HG03432 (cell line): Measurements from ENCODE around the gene AGA.

Source experiments
- ATAC-seq: cut with Tn5 transposase; IDR thresholded peaks from one replicate; pipeline ENCODE4 v1.9.1; 2021; ENCODE audit warnings: mild to moderate bottlenecking, moderate library complexity; ENCODE audit not compliant: unreplicated experiment

The AGA gene

DNA sequence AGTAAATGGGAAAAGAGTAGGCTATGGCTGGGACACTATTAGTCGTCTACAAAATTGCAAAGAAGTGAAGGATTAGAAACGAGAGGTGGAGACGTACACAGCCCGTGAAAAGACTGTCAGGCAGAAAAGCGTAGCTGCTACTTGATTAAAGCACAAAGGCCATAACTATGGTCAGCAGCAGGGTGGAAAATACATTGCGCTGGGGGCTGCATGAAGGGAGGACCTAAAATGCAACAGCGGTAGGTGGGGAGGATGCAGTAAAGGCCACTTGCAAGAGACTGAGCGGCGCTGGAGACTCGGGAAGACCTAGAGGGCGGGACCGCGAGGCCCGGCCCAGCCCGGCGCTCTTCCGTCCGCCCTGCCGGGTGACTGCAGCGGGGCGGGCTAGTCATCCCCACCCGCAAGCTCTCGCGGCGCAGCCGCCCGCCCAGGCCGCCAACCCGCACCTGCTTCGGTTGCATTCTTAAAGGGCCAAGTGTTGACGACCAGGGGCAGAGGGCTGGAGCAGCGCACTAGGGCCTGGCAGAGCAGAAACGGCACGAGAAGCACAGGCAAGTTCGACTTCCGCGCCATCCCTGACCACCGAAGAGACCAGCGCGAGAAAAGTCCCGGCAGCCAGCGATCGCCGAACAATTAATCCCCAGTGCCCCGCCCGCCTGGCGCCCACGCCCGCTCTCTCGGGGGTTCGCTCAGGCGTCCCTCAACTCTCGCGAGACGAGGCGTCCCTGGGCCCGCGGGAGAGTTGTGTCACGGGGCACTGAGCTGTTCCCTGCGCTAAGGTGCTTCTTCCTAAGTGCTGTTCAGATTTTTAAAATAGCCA lies at the start of gene AGA:
TSS of gene AGA (minus strand) at position 635 of the 820 bp plus-strand sequence. CDS start at position 573, 62 bp downstream.
- peak; percentile 92 for ATAC-seq

- no peak for ATAC-seq
Observed at GRCh38 chr4:177492022-177492421, 49.8 kb upstream of the AGA start.

GRCh38 chr4:177490769-177491168 lies 48.5 kb upstream of the AGA start:
- no peak for ATAC-seq

GRCh38 chr4:177489471-177490246 lies 47.4 kb upstream of the AGA start:
- peak; percentile 57 for ATAC-seq

- ATAC-seq: no peak
Observed at GRCh38 chr4:177487977-177488376, 45.7 kb upstream of the AGA start.

DNA sequence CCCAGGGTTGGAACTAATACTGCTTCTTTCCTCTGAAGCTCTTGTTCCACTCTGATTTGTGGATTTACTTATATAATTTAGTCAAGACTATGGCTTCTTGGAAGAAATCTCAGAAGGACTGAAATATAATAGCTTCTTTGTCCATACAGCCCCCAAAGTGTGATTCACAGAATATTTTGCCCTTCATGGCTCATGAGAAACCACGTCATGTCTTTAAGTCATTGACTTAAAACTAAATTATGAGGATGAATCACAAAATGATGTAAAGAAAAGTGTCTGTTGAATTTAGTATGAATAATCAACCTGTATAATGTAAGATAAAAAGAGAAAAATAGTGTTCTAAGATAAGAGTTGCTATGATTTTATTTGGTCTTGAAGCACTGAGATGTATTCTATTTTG lies 43.3 kb upstream of the AGA start:
- no peak for ATAC-seq

DNA sequence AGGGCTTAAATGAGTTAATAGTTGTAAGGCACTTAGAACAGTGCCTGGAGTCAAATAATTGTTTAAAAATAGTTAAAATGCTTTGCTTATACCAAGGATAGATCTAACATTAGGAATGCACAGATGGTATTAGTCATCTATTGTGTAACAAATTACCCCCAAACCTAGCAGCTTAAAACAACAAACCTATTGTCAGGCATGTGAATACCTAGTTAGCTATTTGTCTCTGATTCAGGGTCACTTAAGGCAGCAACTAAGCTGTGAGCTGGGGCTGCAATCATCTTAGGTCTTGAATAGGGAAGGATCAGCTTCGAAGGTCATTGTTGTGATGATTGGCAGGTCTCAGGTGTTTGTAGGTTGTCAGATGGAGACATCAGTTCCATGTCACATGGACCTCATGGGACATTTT lies 42.4 kb upstream of the AGA start:
- no peak for ATAC-seq

DNA sequence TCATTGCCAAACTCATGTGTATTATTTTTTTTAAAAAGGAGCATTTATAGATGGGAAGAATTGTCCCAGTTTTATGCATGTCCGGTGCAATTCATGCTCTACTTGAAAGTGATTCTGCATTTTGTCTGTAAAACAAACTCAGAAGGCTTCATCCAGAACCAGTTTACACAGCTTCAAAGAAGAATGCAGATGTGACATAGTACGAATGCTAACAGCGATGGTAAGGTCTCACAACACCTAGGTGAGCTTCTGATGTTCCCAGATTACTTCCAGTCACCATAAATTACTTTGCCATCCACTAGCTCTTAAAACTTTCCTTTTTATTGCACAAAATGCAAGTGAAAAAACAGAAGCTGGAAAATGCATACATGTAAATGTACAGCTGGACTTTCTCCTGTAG lies 41.5 kb upstream of the AGA start:
- no peak for ATAC-seq

GRCh38 chr4:177483271-177483670 lies 41.0 kb upstream of the AGA start:
- no peak for ATAC-seq

- no peak for ATAC-seq
Observed at GRCh38 chr4:177482367-177482766, 40.1 kb upstream of the AGA start.

GRCh38 chr4:177480795-177481194 lies 38.6 kb upstream of the AGA start:
- ATAC-seq: no peak

DNA sequence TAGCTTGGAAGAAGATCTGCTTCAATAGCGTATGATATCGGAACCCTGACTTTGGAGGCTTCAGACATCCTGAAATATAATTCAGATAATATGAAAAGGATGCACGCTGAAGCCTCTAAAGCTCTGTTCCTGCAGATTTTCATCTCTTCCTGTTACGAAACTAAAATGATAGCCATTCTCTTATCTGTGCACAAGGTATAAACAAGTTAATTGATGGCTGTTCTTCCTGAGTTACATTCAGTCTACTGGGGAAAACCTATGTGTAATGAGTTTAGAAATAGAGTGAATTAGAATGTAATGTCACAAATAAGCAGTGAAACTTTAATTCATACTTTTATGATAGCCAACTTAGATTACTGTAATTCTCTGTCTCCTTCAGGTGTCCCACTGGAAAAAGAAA lies 36.8 kb upstream of the AGA start:
- ATAC-seq: no peak

DNA sequence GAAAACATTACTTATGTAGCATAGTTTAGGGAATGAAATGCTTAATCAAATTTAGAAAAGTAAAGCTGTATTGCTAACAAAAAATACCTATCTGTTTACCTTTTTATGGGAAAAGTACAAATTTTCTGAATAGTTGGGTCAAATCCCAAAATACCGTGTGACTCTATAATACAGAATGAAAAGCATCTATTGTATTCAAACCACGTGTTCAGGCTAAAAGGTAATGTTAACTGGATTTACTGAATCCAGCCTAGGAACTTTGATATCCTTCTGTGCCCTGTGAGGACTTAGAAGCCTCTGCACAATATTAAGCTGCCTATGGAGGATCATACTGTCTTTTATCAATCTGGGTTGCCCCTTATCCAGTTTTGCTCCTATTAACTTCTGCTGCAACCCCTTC lies 36.3 kb upstream of the AGA start:
- no peak for ATAC-seq

DNA sequence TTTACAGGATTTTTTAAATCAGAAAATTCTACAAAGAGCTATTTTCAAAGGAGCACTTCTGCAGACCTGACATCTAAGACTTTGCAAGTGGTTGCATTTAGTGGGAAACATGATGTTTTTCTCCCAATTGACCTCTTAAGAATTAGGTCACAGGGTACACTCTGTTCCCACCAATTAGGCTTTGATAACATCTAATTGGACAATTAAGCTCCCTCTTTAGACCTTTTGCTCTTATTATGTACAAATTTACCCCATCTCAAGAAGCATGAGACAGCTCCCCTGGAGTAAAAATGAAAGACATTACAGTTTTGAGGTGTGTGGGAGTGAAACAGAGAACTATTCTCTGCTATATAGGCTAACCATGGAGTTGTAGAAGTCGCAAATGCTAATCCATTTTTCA lies 31.8 kb upstream of the AGA start:
- ATAC-seq: no peak

DNA sequence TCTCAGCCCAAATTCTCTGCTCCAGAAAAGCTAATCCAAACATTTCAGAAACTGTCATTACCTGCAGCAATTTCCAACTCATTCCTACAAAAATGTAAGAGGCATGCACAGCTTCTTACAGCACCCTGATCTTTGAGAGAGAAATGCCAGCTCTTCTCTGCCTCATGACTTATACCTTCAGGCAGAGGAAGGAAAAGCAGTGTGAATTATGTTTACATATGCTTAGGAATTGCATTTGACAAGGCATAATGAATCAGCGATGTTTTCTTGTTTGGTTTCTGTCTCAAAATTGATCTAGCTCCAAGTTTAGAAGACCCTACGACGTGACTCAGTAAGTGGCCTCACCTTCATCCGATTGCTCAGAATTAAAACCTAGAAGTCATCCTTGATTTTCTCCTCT lies 21.8 kb upstream of the AGA start:
- ATAC-seq: no peak

GRCh38 chr4:177461606-177462005 lies 19.4 kb upstream of the AGA start:
- no peak for ATAC-seq

GRCh38 chr4:177460460-177460859 lies 18.2 kb upstream of the AGA start:
- no peak for ATAC-seq

DNA sequence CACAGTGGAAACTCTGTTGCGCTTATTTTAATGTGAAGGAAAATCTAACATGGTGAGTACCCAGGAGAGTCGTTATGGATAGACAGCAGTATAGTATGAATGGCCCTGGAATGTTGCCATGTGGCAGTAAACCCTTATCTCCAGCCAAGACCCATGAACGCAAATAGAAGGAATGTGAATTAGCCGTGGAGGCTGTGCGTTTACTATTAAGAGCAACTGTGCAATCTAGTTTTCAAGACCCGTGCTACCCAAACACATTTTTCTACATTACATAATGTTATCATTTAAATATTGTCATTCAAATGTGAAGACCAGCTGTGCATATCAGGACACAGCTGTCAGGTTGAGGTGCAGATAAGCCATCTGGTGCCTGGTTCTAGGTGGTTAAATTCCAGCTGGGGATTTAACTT lies 13.3 kb upstream of the AGA start:
- ATAC-seq: no peak

DNA sequence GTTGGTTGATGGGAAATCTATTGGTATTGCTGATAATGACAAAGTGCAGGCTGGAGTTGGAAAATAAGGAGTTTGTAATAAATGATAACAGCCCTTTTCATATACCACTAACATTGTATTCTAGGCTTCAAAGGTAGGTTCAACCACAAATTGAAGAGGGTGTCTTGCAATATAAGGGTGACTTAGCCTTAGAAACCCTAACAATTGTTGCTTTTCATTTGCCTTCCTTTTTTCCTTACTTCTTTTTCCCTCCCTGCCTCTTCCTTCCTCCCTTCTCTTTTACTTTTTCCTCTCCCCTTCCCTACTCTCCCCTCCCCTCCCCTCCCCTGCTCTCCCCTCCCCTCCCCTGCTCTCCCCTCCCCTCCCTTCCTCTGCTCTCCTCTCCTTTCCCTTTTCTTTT lies 10.9 kb upstream of the AGA start:
- ATAC-seq: no peak

DNA sequence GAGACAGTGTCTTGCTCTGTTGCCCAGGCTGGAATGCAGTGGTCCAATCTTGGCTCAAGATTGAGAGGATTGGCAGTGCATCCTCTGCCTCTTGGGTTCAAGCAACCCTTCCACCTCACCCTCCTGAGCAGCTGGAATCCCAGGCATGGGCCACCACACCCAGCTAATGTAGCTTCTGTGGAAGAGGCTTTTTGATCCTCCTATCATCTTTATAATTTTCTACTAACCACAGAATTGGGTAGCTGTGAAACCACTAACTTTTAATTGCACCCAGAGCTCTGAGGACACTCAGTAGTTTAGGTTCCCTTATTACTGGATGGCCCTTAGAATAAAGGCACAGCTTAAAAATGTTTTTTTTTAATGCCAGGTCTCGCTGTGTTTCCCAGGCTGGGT lies 8.9 kb upstream of the AGA start:
- ATAC-seq: no peak

DNA sequence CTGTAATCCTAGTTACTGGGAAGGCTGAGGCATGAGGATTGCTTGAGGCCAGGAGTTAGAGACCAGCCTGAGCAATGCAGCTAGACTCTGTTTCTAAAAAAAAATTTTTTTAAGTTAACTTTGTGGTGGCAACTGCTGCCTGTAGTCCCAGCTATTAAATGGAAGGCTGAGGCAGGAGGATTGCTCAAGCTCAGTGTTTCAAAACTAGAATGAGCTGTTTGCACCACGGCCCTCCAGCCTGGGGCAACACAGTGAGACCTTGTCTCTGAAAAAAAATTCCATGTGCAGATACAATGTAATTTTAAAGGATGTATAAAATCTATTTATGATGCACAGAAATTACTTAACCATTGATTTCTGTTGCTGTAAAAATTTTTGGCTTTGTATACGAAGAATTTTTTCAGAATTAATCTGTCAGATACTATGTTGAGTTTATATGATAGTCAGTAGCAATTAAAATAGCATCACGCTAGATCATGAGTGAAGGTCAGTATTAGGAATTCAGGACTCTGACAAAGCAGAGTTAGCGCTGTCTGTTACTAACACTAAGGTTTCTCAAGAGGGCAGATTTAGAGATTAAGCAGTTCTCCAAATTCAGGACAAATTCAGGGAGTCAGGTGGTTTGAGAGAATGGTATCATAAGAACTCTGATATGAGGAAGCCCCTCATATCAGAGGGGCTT lies 8.3 kb upstream of the AGA start:
- no peak for ATAC-seq

- ATAC-seq: no peak
Observed at GRCh38 chr4:177448850-177449249, 6.6 kb upstream of the AGA start.
